ENCODE measurements around the gene FKBP11.

FKBP11 gene

GRCh38 chr12:48943221-48943620 is 17.9 kb upstream of the FKBP11 start:
- peaks cover 36% of the 10 kb centered on the region for H3K79me2 ChIP-seq (ENCODE audit: control insufficient read depth, low read length)
- no peaks in the 10 kb centered on the region for H3K27me3 ChIP-seq (ENCODE audit: control insufficient read depth, low read length)
- TF ChIP-seq, protein P1, sequence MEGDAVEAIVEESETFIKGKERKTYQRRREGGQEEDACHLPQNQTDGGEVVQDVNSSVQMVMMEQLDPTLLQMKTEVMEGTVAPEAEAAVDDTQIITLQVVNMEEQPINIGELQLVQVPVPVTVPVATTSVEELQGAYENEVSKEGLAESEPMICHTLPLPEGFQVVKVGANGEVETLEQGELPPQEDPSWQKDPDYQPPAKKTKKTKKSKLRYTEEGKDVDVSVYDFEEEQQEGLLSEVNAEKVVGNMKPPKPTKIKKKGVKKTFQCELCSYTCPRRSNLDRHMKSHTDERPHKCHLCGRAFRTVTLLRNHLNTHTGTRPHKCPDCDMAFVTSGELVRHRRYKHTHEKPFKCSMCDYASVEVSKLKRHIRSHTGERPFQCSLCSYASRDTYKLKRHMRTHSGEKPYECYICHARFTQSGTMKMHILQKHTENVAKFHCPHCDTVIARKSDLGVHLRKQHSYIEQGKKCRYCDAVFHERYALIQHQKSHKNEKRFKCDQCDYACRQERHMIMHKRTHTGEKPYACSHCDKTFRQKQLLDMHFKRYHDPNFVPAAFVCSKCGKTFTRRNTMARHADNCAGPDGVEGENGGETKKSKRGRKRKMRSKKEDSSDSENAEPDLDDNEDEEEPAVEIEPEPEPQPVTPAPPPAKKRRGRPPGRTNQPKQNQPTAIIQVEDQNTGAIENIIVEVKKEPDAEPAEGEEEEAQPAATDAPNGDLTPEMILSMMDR (IDR thresholded peaks at IDR 0.05; ENCODE audit: low read depth, low read length, poor library complexity, severe bottlenecking): no peak
- TF ChIP-seq EZH2phosphoT487 (IDR thresholded peaks at IDR 0.05; ENCODE audit: borderline replicate concordance, low read length): no peak
- no peaks in the 10 kb centered on the region for H3K9me2 ChIP-seq (replicated peaks; ENCODE audit: control insufficient read depth, low read length)
- no peak overlapping the region for H3K4me2 ChIP-seq (ENCODE audit: low read length)
- no peak overlapping the region for H3K4me3 ChIP-seq (ENCODE audit: low read length)
- no peaks in the 10 kb centered on the region for H3K4me1 ChIP-seq (ENCODE audit: control insufficient read depth, low read length)
- peaks cover 34% of the 10 kb centered on the region for H3K36me3 ChIP-seq (ENCODE audit: control insufficient read depth, low read length)
- no peaks in the 10 kb centered on the region for H3K9me3 ChIP-seq (ENCODE audit: control insufficient read depth, insufficient read depth, low read length)
- 0 out of 2 replicates have a peak, but pooled peaks cover 3% of the 10 kb centered on the region for H3F3A ChIP-seq (ENCODE audit: control insufficient read depth, insufficient read depth)
- H3K27ac ChIP-seq (ENCODE audit: low read depth, low read length): no peak overlapping the region
- H4K20me1 ChIP-seq (ENCODE audit: control insufficient read depth, insufficient read depth, low read depth, low read length): peaks cover 6% of the 10 kb centered on the region; the same call in 1 of the 2 replicates

GRCh38 chr12:48940181-48940580 is 14.9 kb upstream of the FKBP11 start:
- peaks cover 8% of the 10 kb centered on the region; the same call in 1 of the 2 replicates for H3F3A ChIP-seq (ENCODE audit: control insufficient read depth, insufficient read depth)
- no peaks in the 10 kb centered on the region for H3K27me3 ChIP-seq (ENCODE audit: control insufficient read depth, low read length)
- peaks cover 20% of the 10 kb centered on the region for H3K79me2 ChIP-seq (ENCODE audit: control insufficient read depth, low read length)
- no peak for TF ChIP-seq EZH2phosphoT487 (IDR thresholded peaks at IDR 0.05; ENCODE audit: borderline replicate concordance, low read length)
- TF ChIP-seq, protein P1 (IDR thresholded peaks at IDR 0.05; ENCODE audit: low read depth, low read length, poor library complexity, severe bottlenecking): no peak
- no peaks in the 10 kb centered on the region for H3K4me1 ChIP-seq (ENCODE audit: control insufficient read depth, low read length)
- 0 out of 2 replicates have a peak, but pooled peaks cover 3% of the 10 kb centered on the region for H4K20me1 ChIP-seq (ENCODE audit: control insufficient read depth, insufficient read depth, low read depth, low read length)
- H3K36me3 ChIP-seq (ENCODE audit: control insufficient read depth, low read length): peaks cover 58% of the 10 kb centered on the region
- H3K9me3 ChIP-seq (ENCODE audit: control insufficient read depth, insufficient read depth, low read length): no peaks in the 10 kb centered on the region
- H3K27ac ChIP-seq (ENCODE audit: low read depth, low read length): no peak overlapping the region
- no peaks in the 10 kb centered on the region for H3K9me2 ChIP-seq (replicated peaks; ENCODE audit: control insufficient read depth, low read length)
- H3K4me3 ChIP-seq (ENCODE audit: low read length): no peak overlapping the region
- H3K4me2 ChIP-seq (ENCODE audit: low read length): no peak overlapping the region

DNA sequence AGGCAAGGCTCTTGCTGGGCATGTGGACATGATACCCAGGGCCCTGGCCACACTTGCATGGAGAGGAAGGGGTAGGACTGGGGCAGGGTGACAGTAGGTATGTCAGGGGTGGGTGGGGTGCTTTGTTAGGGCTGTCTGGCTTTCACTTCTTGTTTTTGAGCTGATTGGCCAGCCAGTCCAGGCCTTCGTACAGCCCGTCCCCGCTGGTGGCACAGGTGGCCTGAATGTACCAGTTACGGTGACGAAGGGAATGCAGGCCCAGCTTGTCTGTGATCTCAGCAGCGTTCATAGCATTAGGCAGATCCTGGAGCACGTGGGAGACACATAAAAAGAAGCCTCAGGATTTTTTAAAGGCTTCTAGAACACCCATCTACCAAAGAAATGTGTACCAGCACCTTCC is 13.5 kb upstream of the FKBP11 start:
- Histone ChIP-seq H3K27me3 (ENCODE audit: control insufficient read depth, low read length) (no peaks in the 10 kb centered on the region), H4K20me1 (ENCODE audit: control insufficient read depth, insufficient read depth, low read depth, low read length) (no peaks in the 10 kb centered on the region), H3K4me2 (ENCODE audit: low read length) (no peak overlapping the region), H3K36me3 (ENCODE audit: control insufficient read depth, low read length) (peaks cover 67% of the 10 kb centered on the region), H3K79me2 (ENCODE audit: control insufficient read depth, low read length) (peaks cover 12% of the 10 kb centered on the region), H3K9me2 (replicated peaks; ENCODE audit: control insufficient read depth, low read length) (no peaks in the 10 kb centered on the region), H3K27ac (ENCODE audit: low read depth, low read length) (no peak overlapping the region), H3F3A (ENCODE audit: control insufficient read depth, insufficient read depth) (peaks cover 8% of the 10 kb centered on the region; the same call in 1 of the 2 replicates), H3K4me3 (ENCODE audit: low read length) (no peak overlapping the region), H3K9me3 (ENCODE audit: control insufficient read depth, insufficient read depth, low read length) (no peaks in the 10 kb centered on the region), H3K4me1 (ENCODE audit: control insufficient read depth, low read length) (no peaks in the 10 kb centered on the region)
- TF ChIP-seq, protein P1 (IDR thresholded peaks at IDR 0.05; ENCODE audit: low read depth, low read length, poor library complexity, severe bottlenecking): no peak
- no peak for TF ChIP-seq EZH2phosphoT487 (IDR thresholded peaks at IDR 0.05; ENCODE audit: borderline replicate concordance, low read length)

Data from DOHH2 (cell line).